Fibroblast of pulmonary artery (primary cell): ENCODE results near the gene KCNIP4.
A peak's percentile ranks its signal among the peaks of the same experiment; 100 is the strongest.
"Not testable (repeated sequence)": the region's sequence is repeated elsewhere in the genome, so short reads cannot be mapped to it uniquely, and the experiment has no call there.

Source experiments
- DNase-seq: peaks from one replicate; pipeline ENCODE4 v3.0.0-alpha.2; 2010; ENCODE audit warnings: low read depth
- H3K4me3 ChIP-seq: replicated peaks from 2 replicates; pipeline ENCODE4 v1.5.1; 2011; ENCODE audit warnings: low read depth, mild to moderate bottlenecking, control low read depth, low read length, moderate library complexity
- TF ChIP-seq, protein P1 (sequence below): IDR thresholded peaks from 2 replicates; pipeline ENCODE4 v1.5.1; 2011; ENCODE audit warnings: mild to moderate bottlenecking, control low read depth, low read length, inconsistent platforms; ENCODE audit errors: missing control alignments

Gene KCNIP4

DNA sequence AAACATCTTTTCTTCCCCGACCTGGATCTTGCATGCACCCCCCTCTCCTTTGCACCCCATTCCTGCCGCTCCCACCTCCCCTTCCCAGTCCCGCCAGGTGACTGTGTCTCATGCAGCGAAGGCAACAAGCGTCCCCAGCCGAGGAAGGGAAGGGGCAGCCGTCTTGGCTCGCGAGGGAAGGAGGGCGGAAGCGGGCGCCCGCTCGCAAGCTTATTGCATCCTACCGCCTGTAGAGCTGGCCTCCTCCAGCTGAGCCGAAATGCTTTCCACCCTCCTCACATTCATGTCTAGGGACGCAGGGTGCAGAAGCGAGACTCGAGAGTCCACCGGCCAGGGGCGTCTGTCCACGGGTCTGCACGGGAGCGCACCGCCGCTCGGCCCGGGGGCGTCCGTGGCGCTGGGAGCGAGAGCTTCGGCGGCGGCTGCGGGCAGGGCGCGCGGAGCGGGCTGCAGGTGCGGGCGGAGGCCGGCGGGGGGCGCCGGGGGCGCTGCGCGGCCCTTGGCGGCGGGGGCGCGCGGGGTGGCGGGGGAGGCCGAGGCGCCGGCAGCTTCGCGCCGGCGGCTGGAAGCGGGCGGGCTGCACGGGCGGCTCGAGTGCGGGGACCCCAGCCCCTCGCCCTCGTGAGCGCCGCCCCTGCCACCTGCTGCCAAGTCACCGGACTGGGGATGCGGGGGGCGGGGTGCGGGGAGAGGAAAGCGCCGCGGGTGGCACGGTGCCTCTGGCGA, at the start of gene KCNIP4:
Gene KCNIP4 (minus strand): TSS at position 426 of the 726 bp plus-strand sequence.
- TF ChIP-seq, protein P1, sequence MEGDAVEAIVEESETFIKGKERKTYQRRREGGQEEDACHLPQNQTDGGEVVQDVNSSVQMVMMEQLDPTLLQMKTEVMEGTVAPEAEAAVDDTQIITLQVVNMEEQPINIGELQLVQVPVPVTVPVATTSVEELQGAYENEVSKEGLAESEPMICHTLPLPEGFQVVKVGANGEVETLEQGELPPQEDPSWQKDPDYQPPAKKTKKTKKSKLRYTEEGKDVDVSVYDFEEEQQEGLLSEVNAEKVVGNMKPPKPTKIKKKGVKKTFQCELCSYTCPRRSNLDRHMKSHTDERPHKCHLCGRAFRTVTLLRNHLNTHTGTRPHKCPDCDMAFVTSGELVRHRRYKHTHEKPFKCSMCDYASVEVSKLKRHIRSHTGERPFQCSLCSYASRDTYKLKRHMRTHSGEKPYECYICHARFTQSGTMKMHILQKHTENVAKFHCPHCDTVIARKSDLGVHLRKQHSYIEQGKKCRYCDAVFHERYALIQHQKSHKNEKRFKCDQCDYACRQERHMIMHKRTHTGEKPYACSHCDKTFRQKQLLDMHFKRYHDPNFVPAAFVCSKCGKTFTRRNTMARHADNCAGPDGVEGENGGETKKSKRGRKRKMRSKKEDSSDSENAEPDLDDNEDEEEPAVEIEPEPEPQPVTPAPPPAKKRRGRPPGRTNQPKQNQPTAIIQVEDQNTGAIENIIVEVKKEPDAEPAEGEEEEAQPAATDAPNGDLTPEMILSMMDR = no peak
- peak; percentile 13 for DNase-seq
- peak within 1 kb of the TSS; percentile 47 for H3K4me3 ChIP-seq

DNA sequence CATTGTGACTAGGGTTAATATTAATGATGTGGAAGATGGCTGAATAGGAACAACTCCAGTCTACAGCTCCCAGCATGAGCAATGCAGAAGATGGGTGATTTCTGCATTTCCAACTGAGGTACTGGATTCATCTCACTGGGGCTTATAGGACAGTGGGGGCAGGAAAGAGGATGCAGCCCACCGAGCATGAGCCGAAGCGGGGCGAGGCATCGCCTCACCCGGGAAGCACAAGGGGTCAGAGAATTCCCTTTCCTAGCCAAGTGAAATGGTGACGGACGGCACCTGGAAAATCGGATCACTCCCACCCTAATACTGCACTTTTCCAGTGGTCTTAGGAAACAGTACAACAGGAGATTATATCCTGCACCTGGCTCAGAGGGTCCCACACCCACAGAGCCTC, 48.0 kb upstream of the KCNIP4 start:
- H3K4me3 ChIP-seq, DNase-seq: not testable (repeated sequence)

DNA sequence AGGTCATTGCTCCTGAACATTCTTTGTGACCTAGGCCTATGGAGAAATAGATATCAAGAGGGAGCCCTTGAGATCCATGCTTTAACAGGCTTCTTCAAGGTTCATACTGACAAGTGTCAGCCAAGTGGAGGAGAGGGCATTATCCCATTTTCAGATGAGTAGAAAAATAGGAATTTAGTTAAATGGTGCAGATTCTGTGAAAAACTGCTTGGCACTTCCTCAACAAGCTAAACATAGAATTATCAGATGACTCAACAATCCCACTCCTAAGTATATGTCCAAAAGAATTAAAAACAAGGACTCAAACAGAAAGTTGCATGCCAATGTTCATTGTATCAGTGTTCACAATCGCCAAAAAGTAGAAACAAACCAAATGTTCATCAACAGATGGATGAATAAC, 43.8 kb upstream of the KCNIP4 start:
- DNase-seq = peak; percentile 68
- H3K4me3 ChIP-seq = no peak overlapping the region
- TF ChIP-seq, protein P1 = no peak

DNA sequence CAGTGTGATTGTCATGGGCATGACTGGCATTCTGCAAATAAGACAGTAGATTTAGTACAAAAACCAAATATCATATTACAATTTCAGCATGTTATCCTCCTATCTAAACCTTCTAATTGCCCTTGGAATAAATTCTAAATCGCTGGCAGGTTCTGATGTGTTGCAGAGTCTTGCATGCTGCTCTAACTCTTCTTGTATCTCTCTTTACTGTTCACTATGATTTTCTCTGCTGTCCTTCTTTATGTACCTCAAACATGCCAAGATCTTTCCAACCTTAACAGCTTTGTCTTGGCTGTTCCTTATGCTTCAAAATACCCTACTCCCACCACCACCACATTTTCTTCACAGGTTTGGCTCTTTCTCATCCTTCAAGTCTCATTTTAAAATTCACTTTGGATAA, 43.0 kb upstream of the KCNIP4 start:
- TF ChIP-seq, protein P1 = no peak
- DNase-seq = no peak
- no peak overlapping the region for H3K4me3 ChIP-seq

DNA sequence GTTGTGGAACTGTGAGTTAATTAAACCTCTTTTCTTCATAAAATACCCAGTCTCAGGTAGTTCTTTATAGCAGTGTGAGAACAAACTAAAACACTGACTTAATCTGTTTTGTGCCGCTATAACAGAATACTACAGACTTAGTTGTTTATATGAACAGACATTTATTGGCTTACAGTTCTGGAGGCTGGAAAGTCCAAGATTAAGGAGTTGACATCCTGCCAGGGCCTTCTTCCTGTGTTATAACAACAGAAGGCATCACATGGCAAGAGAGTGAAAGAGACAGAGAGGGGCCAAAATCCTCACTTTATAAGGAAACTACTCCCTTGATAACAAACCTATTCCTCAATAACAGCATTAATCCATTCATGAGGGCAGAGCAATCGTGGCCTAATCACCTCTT, 42.5 kb upstream of the KCNIP4 start:
- peak; percentile 73 for DNase-seq
- no peak overlapping the region for H3K4me3 ChIP-seq
- TF ChIP-seq, protein P1 = no peak

DNA sequence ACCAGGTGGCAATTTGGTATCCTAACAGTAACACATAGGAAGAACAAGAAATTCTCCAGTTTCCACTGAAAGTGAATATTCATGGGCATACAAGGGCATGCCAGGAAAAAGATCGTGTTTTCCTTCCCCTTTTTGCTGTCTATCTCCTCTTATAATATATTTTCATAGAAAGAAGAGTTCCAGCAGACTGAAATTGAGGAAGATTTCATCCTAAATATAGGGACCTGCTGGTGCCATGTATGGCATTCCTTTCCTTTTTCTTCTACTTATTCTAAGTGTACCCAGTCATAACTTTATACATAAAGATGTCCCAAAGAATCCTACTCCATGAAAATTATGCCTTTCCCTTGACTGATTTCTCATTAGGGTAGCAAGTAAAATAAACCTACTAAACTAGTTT, 40.8 kb upstream of the KCNIP4 start:
- no peak overlapping the region for H3K4me3 ChIP-seq
- no peak for DNase-seq
- TF ChIP-seq, protein P1 = no peak

DNA sequence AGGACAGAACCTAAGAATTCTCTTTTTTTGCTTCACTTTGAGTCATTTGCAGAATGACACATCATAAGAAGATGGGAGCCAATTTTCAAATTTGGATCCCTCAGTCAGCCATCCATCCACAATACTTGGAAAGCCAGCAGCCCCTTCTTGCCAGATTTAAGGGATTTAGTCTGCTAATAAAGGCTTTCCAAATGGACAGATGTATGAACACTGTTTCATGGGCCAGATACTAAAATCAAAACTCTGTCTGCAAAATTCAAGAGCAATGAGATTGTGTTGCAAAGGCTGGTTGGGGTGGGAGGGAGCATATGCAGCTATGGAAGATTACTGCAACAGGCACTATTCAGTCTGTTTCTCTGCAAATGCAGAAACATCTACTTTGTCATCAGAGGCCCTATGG, 37.7 kb upstream of the KCNIP4 start:
- no peak for DNase-seq
- H3K4me3 ChIP-seq = no peak overlapping the region
- TF ChIP-seq, protein P1 = no peak
